Activated CD4-positive, alpha-beta T cell treated with anti-CD3 and anti-CD28 coated beads for 24 hours (primary cell): ENCODE measurements around the gene RAP1GAP2.
"Not testable (repeated sequence)": the region's sequence is repeated elsewhere in the genome, so short reads cannot be mapped to it uniquely, and the experiment has no call there.

Experiments
- DNase-seq, 2 donors: peaks; one replicate each; pipeline ENCODE4 v3.0.0-alpha.2; 2020; ENCODE audit warnings: low read depth in 2 of 2

RAP1GAP2 gene

DNA sequence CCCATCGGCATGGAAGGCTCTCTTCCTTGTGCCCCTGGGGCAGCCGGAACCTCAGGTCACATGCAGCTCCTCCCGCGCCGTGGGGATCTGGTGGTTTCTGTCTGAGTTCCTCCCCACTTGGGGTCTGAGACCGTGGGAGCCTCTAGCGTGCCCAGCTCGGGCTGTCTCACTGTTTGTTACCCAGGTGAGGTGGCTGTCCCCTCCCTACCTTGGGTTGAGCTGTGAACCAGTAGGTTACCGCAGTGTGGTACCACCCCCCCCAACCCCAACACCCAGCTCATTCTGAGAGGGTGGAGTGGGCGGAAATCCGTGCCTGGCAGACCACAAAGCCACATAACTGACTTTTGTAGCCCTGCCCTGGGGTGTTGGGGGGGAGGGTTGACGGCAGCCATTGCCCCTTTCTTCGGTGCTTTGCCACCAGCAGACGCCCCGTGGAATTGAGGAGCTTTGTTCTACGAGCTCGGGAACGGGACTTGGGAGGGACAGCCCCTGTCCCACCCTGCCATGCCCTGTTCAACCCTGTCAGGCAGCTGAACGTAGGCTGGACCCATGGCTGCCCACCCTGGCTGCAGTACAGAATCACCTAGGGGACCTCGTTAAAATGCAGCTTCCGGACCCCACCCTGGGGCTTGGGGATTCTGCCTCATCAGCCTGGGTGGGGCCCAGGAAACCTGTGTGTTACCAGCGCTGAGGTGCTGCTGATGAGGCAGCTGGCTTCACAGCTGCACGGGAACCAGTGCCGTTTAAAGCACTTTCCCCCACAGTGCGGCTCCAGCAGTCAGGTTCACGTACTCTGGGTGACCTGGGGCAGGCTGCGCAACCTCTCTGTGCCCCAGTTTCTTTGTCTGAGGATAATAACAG is 18.5 kb downstream of the RAP1GAP2 start:
- DNase-seq, result peak; percentile 71 to 75

- no peak for DNase-seq
Measured at GRCh38 chr17:2815781-2816185, 19.5 kb downstream of the RAP1GAP2 start.

DNA sequence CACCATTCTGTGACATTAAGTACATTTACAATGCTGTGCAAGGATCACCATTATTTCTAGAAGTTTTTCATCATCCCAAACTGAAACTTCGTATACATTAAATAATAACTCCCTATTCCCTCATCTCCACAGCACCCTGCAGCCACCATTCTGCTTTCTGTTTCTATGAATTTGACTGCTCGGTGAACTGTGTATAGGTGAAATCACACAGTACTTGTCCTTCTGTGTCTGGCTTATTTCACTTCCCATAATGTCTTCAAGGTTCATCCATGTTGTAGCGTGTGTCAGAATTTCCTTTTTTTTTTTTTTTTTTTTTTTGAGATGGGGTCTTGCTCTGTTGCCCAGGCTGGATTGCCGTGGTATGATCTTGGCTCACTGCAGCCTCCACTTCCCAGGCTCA is 20.4 kb downstream of the RAP1GAP2 start:
- DNase-seq, result no peak

DNA sequence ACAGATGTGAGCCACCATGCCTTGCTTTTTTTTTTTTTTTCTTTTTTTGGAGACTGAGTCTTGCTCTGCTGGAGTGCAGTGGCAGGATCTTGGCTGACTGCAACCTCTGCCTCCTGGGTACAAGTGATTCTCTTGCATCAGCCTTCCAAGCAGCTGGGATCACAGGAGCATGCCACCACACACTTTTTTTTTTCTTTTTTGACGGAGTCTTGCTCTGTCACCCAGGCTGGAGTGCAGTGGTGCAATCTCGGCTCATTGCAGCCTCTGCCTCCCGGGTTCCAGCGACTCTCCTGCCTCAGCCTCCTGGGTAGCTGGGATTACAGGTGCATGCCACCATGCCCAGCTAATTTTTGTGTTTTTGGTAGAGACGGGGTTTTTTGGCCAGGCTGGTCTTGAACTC is 23.1 kb downstream of the RAP1GAP2 start:
- DNase-seq, result not testable (repeated sequence)

DNA sequence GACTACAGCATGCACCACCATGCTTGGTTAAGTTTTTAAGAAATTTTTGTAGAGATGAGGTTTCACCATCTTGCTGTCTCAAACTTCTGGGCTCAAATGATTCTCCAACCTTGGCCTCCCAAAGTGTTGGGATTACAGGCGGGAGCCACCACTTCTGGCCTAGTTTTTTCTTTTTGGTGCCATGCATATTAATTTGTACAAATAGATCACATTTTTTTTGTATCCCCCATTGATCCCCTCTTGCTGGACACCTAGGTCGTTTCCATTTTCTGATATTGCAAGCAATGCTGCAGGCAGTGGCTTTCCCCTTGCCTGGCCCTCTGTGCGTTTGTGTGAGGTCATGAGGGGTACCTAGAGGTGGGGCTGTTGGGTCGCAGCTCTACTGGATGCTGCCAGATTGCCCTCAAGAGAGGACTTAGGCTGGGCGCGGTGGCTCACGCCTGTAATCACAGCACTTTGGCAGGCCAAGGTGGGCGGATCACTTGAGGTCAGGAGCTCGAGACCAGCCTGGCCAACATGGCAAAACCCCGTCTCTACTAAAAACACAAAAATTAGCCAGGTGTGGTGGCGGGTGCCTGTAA is 23.8 kb downstream of the RAP1GAP2 start:
- no peak for DNase-seq

DNA sequence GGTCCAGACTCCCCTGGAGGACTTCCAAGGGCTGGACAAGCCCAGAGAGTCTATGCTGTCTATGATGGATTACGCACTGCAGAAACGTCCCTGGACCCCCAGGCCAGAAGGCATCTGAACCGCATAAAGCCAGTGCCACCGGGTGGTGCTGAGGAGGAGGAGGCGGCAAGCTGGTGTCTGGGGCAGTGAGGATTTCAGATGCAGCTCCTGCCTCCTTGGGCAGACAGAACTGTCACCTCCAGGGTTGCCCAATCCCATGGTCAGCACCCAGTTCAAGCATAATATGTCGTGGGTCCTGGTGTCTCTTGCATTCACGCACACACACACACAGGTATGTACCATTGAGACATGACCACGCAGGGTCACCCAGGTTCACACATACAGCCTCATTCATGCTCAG is 25.6 kb downstream of the RAP1GAP2 start:
- DNase-seq, result no peak

GRCh38 chr17:2822358-2822757 is 26.1 kb downstream of the RAP1GAP2 start:
- no peak for DNase-seq

GRCh38 chr17:2825253-2825970 is 29.2 kb downstream of the RAP1GAP2 start:
- no peak for DNase-seq

DNA sequence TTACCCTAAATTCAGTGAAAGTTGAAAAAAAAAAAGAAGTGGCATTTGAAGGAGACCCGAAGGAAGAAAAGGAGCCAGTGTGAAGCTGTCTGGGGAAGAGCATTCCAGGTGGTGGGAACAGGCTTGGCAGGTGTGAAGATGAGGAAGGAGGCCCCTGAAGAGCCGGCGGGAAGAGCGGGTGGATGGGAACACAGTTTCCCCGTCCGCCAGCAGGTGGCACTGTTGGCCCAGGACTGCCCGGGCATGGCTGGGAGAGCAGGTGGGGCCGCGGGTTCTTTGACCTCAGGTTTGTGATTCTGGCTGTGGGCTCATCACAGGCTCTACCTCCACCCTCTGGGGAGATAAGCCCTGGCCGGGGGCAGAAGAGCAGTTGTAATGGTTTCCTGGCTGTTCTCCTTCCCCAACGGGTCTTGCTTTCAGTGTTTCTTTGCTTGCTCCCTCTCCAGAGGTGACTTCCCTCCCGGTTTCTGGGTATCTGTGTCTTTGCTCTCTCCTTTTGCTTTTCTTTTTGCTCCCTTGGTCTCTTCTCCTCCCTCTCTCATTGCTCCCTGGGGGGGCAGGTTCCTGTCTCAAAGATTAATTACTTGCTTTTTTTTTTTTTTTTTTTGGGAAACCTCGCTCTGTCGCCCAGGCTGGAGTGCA is 32.3 kb downstream of the RAP1GAP2 start:
- peak; percentile 74 to 83 for DNase-seq

GRCh38 chr17:2830678-2831077 is 34.4 kb downstream of the RAP1GAP2 start:
- no peak for DNase-seq

DNA sequence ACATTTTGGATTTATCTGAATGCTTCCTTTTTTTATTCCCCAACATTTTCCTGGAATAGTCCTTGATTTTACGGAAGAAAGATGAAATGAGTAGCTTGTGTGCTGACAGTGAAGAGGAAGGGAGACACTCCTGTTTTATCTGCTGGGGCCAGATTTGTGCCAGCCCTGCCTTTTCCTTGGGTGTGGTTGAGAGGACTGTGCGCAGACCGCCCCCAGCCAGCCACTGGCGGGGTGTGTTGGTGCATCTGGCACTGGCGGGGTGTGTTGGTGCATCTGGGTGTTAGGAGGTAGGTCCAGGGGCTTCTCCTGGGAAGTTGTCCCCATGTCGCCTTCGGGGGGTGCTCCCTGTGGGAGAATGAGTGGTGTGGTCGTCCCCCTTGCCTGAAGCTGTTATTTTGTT is 39.5 kb downstream of the RAP1GAP2 start:
- DNase-seq, result no peak

- peak in 1 of 2 donors; percentile 37 for DNase-seq
Measured at GRCh38 chr17:2837147-2837561, 40.9 kb downstream of the RAP1GAP2 start.

GRCh38 chr17:2841606-2842005 is 45.4 kb downstream of the RAP1GAP2 start:
- DNase-seq, result no peak

GRCh38 chr17:2842464-2842863 is 46.2 kb downstream of the RAP1GAP2 start:
- DNase-seq, result no peak

DNA sequence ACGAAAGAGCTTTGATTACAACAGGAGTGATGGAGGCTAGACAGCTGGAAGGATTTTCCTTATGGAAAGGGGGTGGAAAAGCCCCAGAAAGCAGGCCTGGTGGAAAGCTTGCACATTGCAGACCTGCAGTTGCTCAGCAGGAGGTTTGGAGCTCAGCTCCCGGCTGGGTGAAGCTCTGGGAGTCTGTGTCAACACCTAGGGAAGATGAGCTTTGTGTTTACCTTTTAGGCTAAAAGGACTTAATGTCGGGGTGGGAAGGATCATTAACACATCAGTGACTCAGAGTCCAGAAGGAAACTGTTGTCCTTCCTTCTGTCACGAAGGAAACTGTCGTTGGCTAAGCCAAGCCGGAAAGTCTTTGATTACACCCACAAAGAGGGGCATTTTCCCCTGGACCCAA is 48.2 kb downstream of the RAP1GAP2 start:
- DNase-seq, result no peak

- DNase-seq, result no peak
Measured at GRCh38 chr17:2847381-2848333, 51.4 kb downstream of the RAP1GAP2 start.

- DNase-seq, result no peak
Measured at GRCh38 chr17:2849327-2849670, 53.1 kb downstream of the RAP1GAP2 start.

GRCh38 chr17:2850991-2851390 is 54.8 kb downstream of the RAP1GAP2 start:
- no peak for DNase-seq

- DNase-seq, result no peak
Measured at GRCh38 chr17:2851615-2852014, 55.4 kb downstream of the RAP1GAP2 start.

DNA sequence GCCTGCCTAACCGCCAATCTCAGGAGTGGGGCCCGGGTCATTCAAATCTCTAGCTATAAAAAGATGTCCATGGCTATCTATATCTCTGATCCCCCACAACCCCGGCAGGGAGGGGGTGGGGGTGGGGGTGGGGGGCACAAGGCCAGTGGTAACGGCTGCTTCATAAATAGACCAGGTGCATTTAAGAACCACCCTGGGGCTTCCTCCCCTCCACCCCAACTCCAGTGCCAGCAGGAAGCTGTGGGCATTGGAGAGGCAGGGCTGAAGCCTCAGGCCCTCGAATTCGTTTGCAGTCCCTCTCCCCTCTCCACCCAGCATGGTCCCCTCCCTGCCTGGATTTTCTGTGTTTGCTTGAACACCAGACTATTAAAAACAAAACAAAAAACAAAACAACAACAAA is 56.0 kb downstream of the RAP1GAP2 start:
- DNase-seq, result no peak

DNA sequence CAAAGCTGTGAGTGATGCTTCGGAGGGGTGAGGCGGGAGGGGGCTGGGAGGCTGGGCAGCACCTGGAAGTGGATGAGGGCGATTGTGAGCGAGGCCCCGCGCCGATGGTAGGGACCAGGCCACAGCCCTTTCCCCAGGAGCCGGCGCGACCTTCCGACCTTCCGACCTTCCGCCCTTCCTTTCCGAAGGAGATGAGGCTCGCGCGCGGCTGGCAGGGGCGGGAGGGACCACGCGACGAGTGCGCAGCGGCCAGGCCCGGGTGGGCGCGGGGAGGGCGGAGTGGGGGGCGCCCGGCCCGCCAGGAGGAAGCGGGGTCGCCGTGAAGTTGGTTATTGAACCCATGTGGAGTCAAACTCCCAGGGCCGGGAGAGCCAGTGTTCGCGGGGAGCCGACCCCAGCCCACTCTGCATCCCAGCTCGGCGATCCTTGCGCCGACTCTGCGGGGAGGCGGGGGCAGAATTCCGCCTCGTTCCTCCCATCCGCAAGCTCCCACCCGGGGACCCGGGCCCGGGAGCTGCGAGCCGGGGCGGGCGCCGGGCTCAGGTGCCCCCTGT is 56.6 kb downstream of the RAP1GAP2 start:
- DNase-seq, result no peak
